GM12801 (cell line): ENCODE measurements around the gene TMEM229B.

Experiments used
- CTCF ChIP-seq: IDR thresholded peaks from one replicate; pipeline ENCODE4 v1.5.1; 2011; ENCODE audit warnings: control low read depth; ENCODE audit not compliant: insufficient read length; ENCODE audit errors: extremely low read depth

Gene TMEM229B

GRCh38 chr14:67441256-67441655, 47.3 kb downstream of the TMEM229B start:
- no peak for TF ChIP-seq CTCF

GRCh38 chr14:67440513-67440912, 48.0 kb downstream of the TMEM229B start:
- no peak for TF ChIP-seq CTCF

GRCh38 chr14:67438969-67439368, 49.6 kb downstream of the TMEM229B start:
- no peak for TF ChIP-seq CTCF

- no peak for TF ChIP-seq CTCF
These were observed 52.3 kb downstream of the TMEM229B start for GRCh38 chr14:67436006-67436866.

GRCh38 chr14:67435603-67436002, 52.9 kb downstream of the TMEM229B start:
- no peak for TF ChIP-seq CTCF

GRCh38 chr14:67432050-67432564, 56.4 kb downstream of the TMEM229B start:
- no peak for TF ChIP-seq CTCF

GRCh38 chr14:67429510-67430205, 58.9 kb downstream of the TMEM229B start:
- TF ChIP-seq CTCF = no peak
